ENCODE results near the gene CLASRP. TPM values are rescaled to one million over a fixed set of nuclear protein-coding genes. Genes with fewer than 3 reads are reported as not detected.

CLASRP gene
- total RNA-seq, 3 donors from 2014 or later, result 79.4 to 113 (median 93.2) TPM

- Histone ChIP-seq H3K36me3 (ENCODE audit: low read depth) (peaks cover 16% of the 10 kb centered on the region), H3K9me3 (no peaks in the 10 kb centered on the region), H3K4me3 (no peak overlapping the region), H3K4me1 (ENCODE audit: low read depth) (no peaks in the 10 kb centered on the region)
- no peak for TF ChIP-seq CTCF (IDR thresholded peaks at IDR 0.05)
- intact Hi-C loops (cut with DNase I, micrococcal nuclease), result no loop called here
- DNase-seq (peak in 1 of 3 donors; percentile 43), ATAC-seq (no peak)
These were observed 28.2 kb downstream of the CLASRP start for GRCh38 chr19:45066921-45067661.

- ATAC-seq, result no peak
- Histone ChIP-seq H3K9me3 (no peaks in the 10 kb centered on the region), H3K36me3 (ENCODE audit: low read depth) (peaks cover 16% of the 10 kb centered on the region), H3K4me3 (no peak overlapping the region), H3K4me1 (ENCODE audit: low read depth) (no peaks in the 10 kb centered on the region)
- no peak for TF ChIP-seq CTCF (IDR thresholded peaks at IDR 0.05)
- intact Hi-C loops (cut with DNase I, micrococcal nuclease), result no loop called here
- peak in 1 of 3 donors; percentile 19 for DNase-seq
These were observed 29.2 kb downstream of the CLASRP start for GRCh38 chr19:45068041-45068440.

GRCh38 chr19:45069056-45069455, 30.2 kb downstream of the CLASRP start:
- ATAC-seq, result peak; percentile 80
- Histone ChIP-seq H3K4me3 (no peak overlapping the region), H3K36me3 (ENCODE audit: low read depth) (peaks cover 16% of the 10 kb centered on the region), H3K9me3 (no peaks in the 10 kb centered on the region), H3K4me1 (ENCODE audit: low read depth) (no peaks in the 10 kb centered on the region)
- intact Hi-C loops (cut with DNase I, micrococcal nuclease), result no loop called here
- DNase-seq, result peak; percentile 51 to 70 (median 61)
- no peak for TF ChIP-seq CTCF (IDR thresholded peaks at IDR 0.05)

GRCh38 chr19:45070214-45070613, 31.4 kb downstream of the CLASRP start:
- no peak for ATAC-seq
- intact Hi-C loops (cut with DNase I, micrococcal nuclease), result no loop called here
- H3K36me3 ChIP-seq (ENCODE audit: low read depth), result peaks cover 11% of the 10 kb centered on the region
- H3K4me3 ChIP-seq, result no peak overlapping the region
- TF ChIP-seq CTCF (IDR thresholded peaks at IDR 0.05), result no peak
- H3K9me3 ChIP-seq, result no peaks in the 10 kb centered on the region
- DNase-seq, result no peak
- peaks cover 4% of the 10 kb centered on the region for H3K4me1 ChIP-seq (ENCODE audit: low read depth)

- H3K36me3 ChIP-seq (ENCODE audit: low read depth), result peaks cover 11% of the 10 kb centered on the region
- no peak for ATAC-seq
- intact Hi-C loops (cut with DNase I, micrococcal nuclease), result no loop called here
These were observed 32.2 kb downstream of the CLASRP start for GRCh38 chr19:45070861-45071544.

More at GRCh38 chr19:45070861-45071544, 32.2 kb downstream of the CLASRP start:
- Histone ChIP-seq H3K9me3 (no peaks in the 10 kb centered on the region), H3K4me3 (no peak overlapping the region), H3K4me1 (ENCODE audit: low read depth) (peaks cover 6% of the 10 kb centered on the region)
- no peak for TF ChIP-seq CTCF (IDR thresholded peaks at IDR 0.05)
- no peak for DNase-seq
